ENCODE measurements around the gene SLC6A9. TPM values are rescaled to one million over a fixed set of nuclear protein-coding genes. Genes with fewer than 3 reads are reported as not detected.

Gene SLC6A9
- total RNA-seq, 1 donor from 2014 or later: 22.8 TPM

DNA sequence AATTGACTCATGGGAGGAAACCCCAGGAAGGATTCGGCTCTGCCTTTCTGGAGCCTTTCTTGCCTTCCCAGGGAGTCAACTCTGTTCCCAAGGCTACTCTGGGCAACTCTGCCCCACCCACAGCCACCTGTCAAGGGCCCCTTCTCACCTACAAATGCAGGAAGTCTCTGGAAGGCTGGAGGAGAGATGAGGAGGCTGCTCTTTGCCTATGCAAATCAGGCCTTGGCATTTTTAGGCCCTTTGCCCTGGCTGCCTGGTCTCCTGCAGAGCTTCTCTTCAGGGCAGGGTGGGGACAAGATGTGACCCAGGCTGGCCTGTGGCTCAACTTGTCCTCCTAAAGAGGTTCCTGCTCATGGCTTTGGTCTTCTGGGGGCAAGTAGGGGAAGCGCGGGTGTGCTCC lies 5.4 kb downstream of the SLC6A9 start:
- Mint-ChIP-seq H3K4me3 (no peak overlapping the region), H3K36me3 (ENCODE audit: low read depth) (no peaks in the 10 kb centered on the region), H3K27me3 (ENCODE audit: low read depth) (no peaks in the 10 kb centered on the region), H3K9me3 (no peaks in the 10 kb centered on the region), H3K27ac (ENCODE audit: unreplicated experiment) (no peak overlapping the region), H3K4me1 (peaks cover 26% of the 10 kb centered on the region)
- TF ChIP-seq, protein P1, sequence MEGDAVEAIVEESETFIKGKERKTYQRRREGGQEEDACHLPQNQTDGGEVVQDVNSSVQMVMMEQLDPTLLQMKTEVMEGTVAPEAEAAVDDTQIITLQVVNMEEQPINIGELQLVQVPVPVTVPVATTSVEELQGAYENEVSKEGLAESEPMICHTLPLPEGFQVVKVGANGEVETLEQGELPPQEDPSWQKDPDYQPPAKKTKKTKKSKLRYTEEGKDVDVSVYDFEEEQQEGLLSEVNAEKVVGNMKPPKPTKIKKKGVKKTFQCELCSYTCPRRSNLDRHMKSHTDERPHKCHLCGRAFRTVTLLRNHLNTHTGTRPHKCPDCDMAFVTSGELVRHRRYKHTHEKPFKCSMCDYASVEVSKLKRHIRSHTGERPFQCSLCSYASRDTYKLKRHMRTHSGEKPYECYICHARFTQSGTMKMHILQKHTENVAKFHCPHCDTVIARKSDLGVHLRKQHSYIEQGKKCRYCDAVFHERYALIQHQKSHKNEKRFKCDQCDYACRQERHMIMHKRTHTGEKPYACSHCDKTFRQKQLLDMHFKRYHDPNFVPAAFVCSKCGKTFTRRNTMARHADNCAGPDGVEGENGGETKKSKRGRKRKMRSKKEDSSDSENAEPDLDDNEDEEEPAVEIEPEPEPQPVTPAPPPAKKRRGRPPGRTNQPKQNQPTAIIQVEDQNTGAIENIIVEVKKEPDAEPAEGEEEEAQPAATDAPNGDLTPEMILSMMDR (conservative IDR thresholded peaks at IDR 0.05): no peak
- DNase-seq (ENCODE audit: low read depth, low spot score): no peak

GRCh38 chr1:44024903-44025525 lies 6.2 kb downstream of the SLC6A9 start:
- peak overlapping the region; percentile 42 for H3K4me3 Mint-ChIP-seq
- no peaks in the 10 kb centered on the region for H3K9me3 Mint-ChIP-seq
- DNase-seq (ENCODE audit: low read depth, low spot score): no peak
- H3K36me3 Mint-ChIP-seq (ENCODE audit: low read depth): no peaks in the 10 kb centered on the region
- H3K27me3 Mint-ChIP-seq (ENCODE audit: low read depth): no peaks in the 10 kb centered on the region
- peak overlapping the region; percentile 85 for H3K27ac Mint-ChIP-seq (ENCODE audit: unreplicated experiment)
- TF ChIP-seq, protein P1 (conservative IDR thresholded peaks at IDR 0.05): no peak
- peaks cover 28% of the 10 kb centered on the region for H3K4me1 Mint-ChIP-seq

DNA sequence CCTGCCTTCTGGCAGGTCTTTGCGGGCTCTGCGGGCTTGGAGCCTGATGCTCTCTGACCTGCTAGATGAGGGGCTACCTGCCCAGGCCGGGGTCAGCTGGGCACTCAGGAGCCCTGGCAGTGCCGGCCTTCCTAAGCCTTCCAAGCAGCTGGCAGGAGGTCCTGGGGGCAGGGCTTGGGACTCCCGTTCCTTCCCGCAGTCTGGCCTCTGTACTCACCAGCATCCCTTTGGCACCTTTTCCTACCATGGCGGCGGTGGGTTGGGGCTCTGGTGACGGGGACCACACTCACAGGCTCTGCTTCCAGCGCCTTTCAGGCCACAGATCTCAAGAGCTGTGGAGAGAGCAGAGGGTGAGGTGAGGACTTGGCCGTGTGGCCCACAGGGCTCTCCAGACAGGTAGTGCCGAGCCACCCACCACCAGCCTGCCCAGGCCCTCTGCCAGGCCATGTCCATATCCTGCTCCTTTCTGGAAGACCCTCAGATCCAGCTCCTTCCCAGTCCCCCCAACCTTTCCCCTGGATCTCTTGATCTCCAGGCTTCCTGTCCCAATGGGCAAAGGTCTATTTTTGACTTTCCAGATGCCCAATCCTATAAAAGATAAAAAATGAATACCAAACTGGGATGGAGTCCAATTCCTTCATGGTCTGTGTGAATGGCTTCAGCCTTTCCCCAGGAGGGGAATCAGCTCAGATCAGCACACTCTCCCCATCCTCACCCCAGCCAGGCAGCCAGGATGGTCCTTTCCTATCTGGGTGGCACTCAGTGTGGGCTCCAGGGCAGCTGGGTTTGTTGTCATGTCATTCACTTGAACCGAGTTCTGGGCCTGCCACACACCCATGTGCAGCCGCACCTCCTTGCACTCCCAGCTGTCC lies 7.0 kb downstream of the SLC6A9 start:
- no peak overlapping the region for H3K4me3 Mint-ChIP-seq
- TF ChIP-seq, protein P1 (conservative IDR thresholded peaks at IDR 0.05): no peak
- H3K27me3 Mint-ChIP-seq (ENCODE audit: low read depth): no peaks in the 10 kb centered on the region
- H3K36me3 Mint-ChIP-seq (ENCODE audit: low read depth): no peaks in the 10 kb centered on the region
- no peak for DNase-seq (ENCODE audit: low read depth, low spot score)
- H3K9me3 Mint-ChIP-seq: no peaks in the 10 kb centered on the region
- peaks cover 25% of the 10 kb centered on the region for H3K4me1 Mint-ChIP-seq
- peak overlapping the region; percentile 85 for H3K27ac Mint-ChIP-seq (ENCODE audit: unreplicated experiment)

DNA sequence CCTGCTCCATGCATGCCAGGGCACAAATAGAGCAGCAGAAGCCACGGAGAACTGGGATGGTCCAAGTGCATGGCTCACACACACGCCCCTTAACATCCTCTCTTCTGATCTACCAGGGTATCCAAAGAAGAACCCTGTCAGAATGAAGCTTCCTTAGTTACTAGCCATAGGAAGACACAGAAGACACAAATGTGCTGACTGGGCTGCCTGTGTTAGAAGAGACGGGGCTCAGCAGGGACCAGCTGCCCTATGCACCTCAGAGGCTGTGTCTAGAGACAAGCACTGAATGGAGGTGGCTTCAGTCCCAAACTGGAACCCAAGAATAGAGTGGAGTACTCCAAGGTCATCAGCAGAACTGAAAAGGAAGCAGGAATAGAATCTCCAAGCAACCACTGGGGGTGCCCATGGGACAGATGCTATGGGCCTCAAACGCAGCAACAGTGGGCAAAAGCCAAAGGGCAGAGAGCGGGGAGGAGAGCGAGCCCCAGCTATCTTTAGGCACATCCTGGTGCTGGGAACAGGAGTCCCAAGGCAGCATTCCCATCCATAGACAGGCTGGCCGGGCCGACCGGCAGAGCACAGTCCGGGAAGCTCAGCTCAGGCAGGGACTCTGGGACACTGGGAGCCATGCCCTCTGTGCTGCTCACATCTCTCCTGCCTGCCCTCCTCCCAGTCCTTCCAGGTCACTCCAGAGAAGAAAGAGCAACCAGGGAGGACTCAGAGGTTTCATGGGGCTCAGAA lies 9.5 kb downstream of the SLC6A9 start:
- Mint-ChIP-seq H3K9me3 (no peaks in the 10 kb centered on the region), H3K27me3 (ENCODE audit: low read depth) (no peaks in the 10 kb centered on the region), H3K27ac (ENCODE audit: unreplicated experiment) (peak overlapping the region; percentile 76), H3K4me1 (peaks cover 14% of the 10 kb centered on the region), H3K36me3 (ENCODE audit: low read depth) (no peaks in the 10 kb centered on the region), H3K4me3 (no peak overlapping the region)
- no peak for DNase-seq (ENCODE audit: low read depth, low spot score)
- TF ChIP-seq, protein P1 (conservative IDR thresholded peaks at IDR 0.05): no peak

DNA sequence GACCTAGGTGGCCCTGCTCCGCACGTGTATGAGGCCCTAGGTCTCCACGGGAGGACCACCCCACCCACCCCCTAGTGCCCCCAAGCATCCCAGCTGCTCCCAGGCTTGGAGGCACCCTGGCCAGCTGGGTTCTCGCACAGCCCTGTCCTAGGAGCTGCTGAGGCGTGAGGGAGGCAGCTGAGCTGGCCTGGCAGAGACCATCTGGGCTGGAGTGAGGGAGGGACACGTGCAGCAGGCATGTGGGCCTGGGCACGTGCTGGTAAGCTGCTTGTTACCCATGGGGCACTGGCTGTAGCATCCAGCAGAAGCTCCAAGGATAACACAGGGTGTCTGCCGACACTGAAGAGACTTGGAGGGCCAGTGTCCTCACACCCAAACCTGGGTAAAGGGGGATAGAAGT lies 10.1 kb downstream of the SLC6A9 start:
- Mint-ChIP-seq H3K27ac (ENCODE audit: unreplicated experiment) (no peak overlapping the region), H3K36me3 (ENCODE audit: low read depth) (no peaks in the 10 kb centered on the region), H3K4me3 (no peak overlapping the region), H3K4me1 (peaks cover 20% of the 10 kb centered on the region), H3K9me3 (no peaks in the 10 kb centered on the region), H3K27me3 (ENCODE audit: low read depth) (no peaks in the 10 kb centered on the region)
- TF ChIP-seq, protein P1 (conservative IDR thresholded peaks at IDR 0.05): no peak
- DNase-seq (ENCODE audit: low read depth, low spot score): no peak

Measured in neural crest cell (in vitro differentiated cells).